Neuronal stem cell (in vitro differentiated cells): Measurements from ENCODE around the gene PSTPIP2.
"Not testable (repeated sequence)": the region's sequence is repeated elsewhere in the genome, so short reads cannot be mapped to it uniquely, and the experiment has no call there.

ENCODE experiments used
- DNase-seq: peaks from one replicate; pipeline ENCODE4 v3.0.0-alpha.2; 2013; ENCODE audit warnings: low spot score
- H2AFZ ChIP-seq: one replicate; pipeline ENCODE4 v1.6.1; 2013; ENCODE audit warnings: mild to moderate bottlenecking, low read length, inconsistent platforms
- H2AK5ac ChIP-seq: 2 replicates; pipeline ENCODE4 v1.6.1; 2013; ENCODE audit warnings: low read depth, mild to moderate bottlenecking, inconsistent platforms, low read length, moderate library complexity, mixed read lengths
- H2BK120ac ChIP-seq: 2 replicates; pipeline ENCODE4 v1.6.1; 2013; ENCODE audit warnings: low read depth, mild to moderate bottlenecking, inconsistent platforms, low read length, moderate library complexity, mixed read lengths
- H2BK12ac ChIP-seq: one replicate; pipeline ENCODE4 v1.6.1; 2013; ENCODE audit warnings: low read length, inconsistent platforms
- H2BK15ac ChIP-seq: 2 replicates; pipeline ENCODE4 v1.6.1; 2013; ENCODE audit warnings: mild to moderate bottlenecking, low read length, inconsistent platforms, mixed read lengths
- H2BK5ac ChIP-seq: one replicate; pipeline ENCODE4 v1.6.1; 2013; ENCODE audit warnings: inconsistent platforms, mild to moderate bottlenecking, low read length, moderate library complexity
- H3K14ac ChIP-seq: one replicate; pipeline ENCODE4 v1.6.1; 2013; ENCODE audit warnings: low read length, inconsistent platforms
- H3K18ac ChIP-seq: 2 replicates; pipeline ENCODE4 v1.6.1; 2013; ENCODE audit warnings: low read length, inconsistent platforms
- H3K23ac ChIP-seq: 2 replicates; pipeline ENCODE4 v1.6.1; 2013; ENCODE audit warnings: low read depth, mild to moderate bottlenecking, mixed read lengths, low read length, inconsistent platforms; ENCODE audit not compliant: poor library complexity
- H3K27ac ChIP-seq: replicated peaks from 3 replicates; pipeline ENCODE4 v1.5.1; 2013; ENCODE audit warnings: low read length, inconsistent platforms
- H3K27me3 ChIP-seq, 3 experiments: 2 replicates each; pipeline ENCODE4 v1.6.1; 2013; ENCODE audit warnings: low read length in 3 of 3, mild to moderate bottlenecking in 2 of 3, inconsistent platforms in 1 of 3, low read depth in 1 of 3, mixed read lengths in 1 of 3, moderate library complexity in 1 of 3; ENCODE audit not compliant: control insufficient read depth in 3 of 3, insufficient read depth in 3 of 3
- H3K36me3 ChIP-seq, 2 donors: replicated peaks in 1 of 2; 2 replicates each; pipeline ENCODE4 v1.6.1; 2013; ENCODE audit warnings: low read length in 2 of 2; ENCODE audit not compliant: control insufficient read depth in 2 of 2, insufficient read depth in 2 of 2
- H3K4ac ChIP-seq: 2 replicates; pipeline ENCODE4 v1.6.1; 2013; ENCODE audit warnings: inconsistent platforms, mild to moderate bottlenecking, low read length, moderate library complexity
- H3K4me1 ChIP-seq, 2 donors: 1 replicate in 1 of 2; 2 replicates in 1 of 2; pipeline ENCODE4 v1.6.1; 2013; ENCODE audit warnings: low read length in 2 of 2, low read depth in 1 of 2; ENCODE audit not compliant: control insufficient read depth in 2 of 2, insufficient read depth in 1 of 2
- H3K4me2 ChIP-seq: one replicate; pipeline ENCODE4 v1.6.1; 2013; ENCODE audit warnings: mild to moderate bottlenecking, low read length, inconsistent platforms; ENCODE audit not compliant: insufficient read depth, poor library complexity, severe bottlenecking
- H3K4me3 ChIP-seq, 2 donors: 2 replicates each; pipeline ENCODE4 v1.5.1; 2013; ENCODE audit warnings: low read length in 2 of 2, mild to moderate bottlenecking in 2 of 2, inconsistent platforms in 1 of 2, moderate library complexity in 1 of 2
- H3K79me1 ChIP-seq: one replicate; pipeline ENCODE4 v1.6.1; 2013; ENCODE audit warnings: low read depth, mild to moderate bottlenecking, inconsistent platforms, low read length, moderate library complexity
- H3K9ac ChIP-seq: one replicate; pipeline ENCODE4 v1.6.1; 2013; ENCODE audit warnings: mild to moderate bottlenecking, low read depth, low read length, inconsistent platforms; ENCODE audit not compliant: poor library complexity
- H3K9me3 ChIP-seq, 2 donors: replicated peaks in 1 of 2; 2 replicates each; pipeline versions ENCODE3 to v1.6.1; 2013; ENCODE audit warnings: low read length in 2 of 2, mild to moderate bottlenecking in 2 of 2, inconsistent platforms in 1 of 2, low read depth in 1 of 2, mixed read lengths in 1 of 2, moderate library complexity in 1 of 2; ENCODE audit not compliant: control insufficient read depth in 2 of 2, insufficient read depth in 1 of 2
- H4K8ac ChIP-seq: one replicate; pipeline ENCODE4 v1.6.1; 2013; ENCODE audit warnings: low read depth, mild to moderate bottlenecking, inconsistent platforms, low read length, moderate library complexity
- H4K91ac ChIP-seq: one replicate; pipeline ENCODE4 v1.6.1; 2013; ENCODE audit warnings: low read length, low read depth, mild to moderate bottlenecking, inconsistent platforms; ENCODE audit not compliant: poor library complexity
- WGBS, 2 donors: extraction: QIAGEN DNeasy Blood & Tissue Kit; methylation state at CpG; one replicate each; pipeline ENCODE4 v1.1.7; 2013; ENCODE audit warnings: missing lambda C conversion rate in 2 of 2, mixed read lengths in 1 of 2; ENCODE audit not compliant: insufficient read length in 2 of 2, insufficient replicate concordance in 1 of 2; ENCODE audit errors: extremely low coverage in 2 of 2; 5-methylcytosine and 5-hydroxymethylcytosine counted together

Gene PSTPIP2

DNA sequence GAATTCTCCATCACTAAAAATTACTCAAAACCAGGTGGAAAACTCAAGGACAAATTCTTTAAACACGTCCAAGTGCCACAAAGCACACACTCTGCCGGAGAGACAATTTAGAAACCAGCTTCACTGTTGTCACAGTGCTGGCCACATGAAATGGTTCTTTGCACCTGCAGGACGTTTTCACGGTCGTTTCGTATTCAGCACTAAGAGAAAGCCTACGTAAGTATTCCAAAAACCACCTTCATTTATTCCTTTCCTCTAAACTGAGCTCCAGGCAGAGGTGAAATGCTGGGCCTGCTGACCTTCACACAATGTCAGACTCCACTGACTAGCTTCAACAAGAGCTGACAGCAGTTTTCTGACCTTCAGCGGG is 25.4 kb upstream of the PSTPIP2 start:
- WGBS, 2 donors = no CpG with 5 or more reads among the region's 8 CpGs

DNA sequence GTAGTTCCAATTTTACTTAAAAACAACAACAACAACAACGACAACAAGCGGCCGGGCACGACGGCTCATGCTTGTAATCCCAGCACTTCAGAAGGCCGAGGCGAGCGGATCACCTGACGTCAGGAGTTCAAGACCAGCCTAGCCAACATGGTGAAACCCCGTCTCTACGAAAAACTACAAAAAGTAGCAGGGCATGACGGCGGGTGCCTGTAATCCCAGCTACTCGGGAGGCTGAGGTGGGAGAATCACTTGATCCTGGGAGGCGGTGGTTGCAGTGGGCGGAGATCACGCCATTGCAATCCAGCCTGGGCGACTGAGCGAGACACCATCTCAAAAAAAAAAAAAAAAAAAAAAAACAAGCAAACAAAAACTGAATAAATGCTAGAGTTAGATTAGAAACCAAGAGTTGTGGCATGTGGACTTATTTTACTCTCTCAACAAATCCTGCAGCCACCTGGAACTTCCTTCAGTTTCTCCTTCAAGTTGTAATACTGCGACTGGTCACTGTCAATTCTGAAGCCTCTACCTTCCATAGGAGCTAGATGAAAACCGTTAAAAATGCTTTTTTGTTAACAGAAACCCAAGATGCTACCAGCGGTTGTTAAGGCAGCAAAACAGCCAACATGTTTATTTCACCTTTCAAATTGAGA is 24.7 kb upstream of the PSTPIP2 start:
- Histone ChIP-seq H2BK120ac (no peak overlapping the region), H2BK5ac (no peak overlapping the region), H3K9me3 (no peaks in the 10 kb centered on the region), H4K8ac (no peak overlapping the region), H3K4me3 (peak overlapping the region; percentile 61 to 75), H2AK5ac (no peak overlapping the region), H3K36me3 (peaks cover 7 to 42% of the 10 kb centered on the region in 2 donors), H4K91ac (no peak overlapping the region), H3K18ac (no peak overlapping the region), H2AFZ (no peak overlapping the region), H3K4me1 (peaks cover 3 to 6% of the 10 kb centered on the region in 2 donors), H3K4me2 (peak overlapping the region; percentile 61), H3K27ac (no peak overlapping the region), H2BK12ac (no peak overlapping the region), H3K14ac (no peak overlapping the region), H2BK15ac (no peak overlapping the region), H3K23ac (no peak overlapping the region), H3K9ac (no peak overlapping the region), H3K27me3 (no peaks in the 10 kb centered on the region), H3K4ac (no peak overlapping the region), H3K79me1 (peaks cover 2% of the 10 kb centered on the region)
- no CpG with 5 or more reads among the region's 22 CpGs for WGBS, 2 donors
- DNase-seq = no peak

More for the DNA sequence above, 25.4 kb upstream of the PSTPIP2 start:
- Histone ChIP-seq H2AFZ (peak overlapping the region; percentile 95), H2BK12ac (no peak overlapping the region), H2BK120ac (no peak overlapping the region), H4K91ac (no peak overlapping the region), H3K36me3 (peaks cover 5 to 36% of the 10 kb centered on the region in 2 donors), H2AK5ac (no peak overlapping the region), H3K4me2 (peak overlapping the region; percentile 61), H3K79me1 (peaks cover 2% of the 10 kb centered on the region), H2BK5ac (no peak overlapping the region), H3K9ac (peak overlapping the region; percentile 98), H3K18ac (no peak overlapping the region), H3K4ac (no peak overlapping the region), H3K14ac (no peak overlapping the region), H3K9me3 (no peaks in the 10 kb centered on the region), H3K23ac (no peak overlapping the region), H3K27ac (no peak overlapping the region), H3K27me3 (no peaks in the 10 kb centered on the region), H2BK15ac (no peak overlapping the region), H3K4me1 (peaks cover 3 to 6% of the 10 kb centered on the region in 2 donors), H4K8ac (no peak overlapping the region), H3K4me3 (peak overlapping the region; percentile 75 to 85)
- no peak for DNase-seq

- Histone ChIP-seq H3K4ac (no peak overlapping the region), H3K36me3 (peaks cover 14 to 54% of the 10 kb centered on the region in 2 donors), H3K9me3 (peaks cover 0 to 11% of the 10 kb centered on the region in 2 donors), H3K9ac (no peak overlapping the region), H3K27me3 (no peaks in the 10 kb centered on the region), H2BK5ac (no peak overlapping the region), H2AK5ac (no peak overlapping the region), H3K23ac (no peak overlapping the region), H4K8ac (no peak overlapping the region), H3K4me2 (no peak overlapping the region), H3K79me1 (peaks cover 2% of the 10 kb centered on the region), H2BK120ac (no peak overlapping the region), H3K18ac (no peak overlapping the region), H3K27ac (no peak overlapping the region), H2BK15ac (no peak overlapping the region), H3K14ac (no peak overlapping the region), H2AFZ (no peak overlapping the region), H3K4me3 (no peak overlapping the region), H3K4me1 (peaks cover 3 to 6% of the 10 kb centered on the region in 2 donors), H2BK12ac (no peak overlapping the region), H4K91ac (no peak overlapping the region)
- no peak for DNase-seq
- WGBS, 2 donors = no CpG with 5 or more reads among the region's 10 CpGs
These were observed 23.5 kb upstream of the PSTPIP2 start for GRCh38 chr18:46095532-46095931.

GRCh38 chr18:46088501-46088900 is 16.4 kb upstream of the PSTPIP2 start:
- not testable (repeated sequence) for H4K91ac ChIP-seq

More at GRCh38 chr18:46088501-46088900, 16.4 kb upstream of the PSTPIP2 start:
- H3K4me1 ChIP-seq, H3K23ac ChIP-seq, H2AK5ac ChIP-seq, H3K9ac ChIP-seq, H3K27ac ChIP-seq, H2BK15ac ChIP-seq, H2BK12ac ChIP-seq, H3K4me3 ChIP-seq, H3K18ac ChIP-seq, H2AFZ ChIP-seq, H3K4ac ChIP-seq, H2BK120ac ChIP-seq, H4K8ac ChIP-seq, H3K27me3 ChIP-seq, H3K79me1 ChIP-seq, H3K4me2 ChIP-seq, H3K14ac ChIP-seq, H2BK5ac ChIP-seq, DNase-seq: not testable (repeated sequence)
- no CpG with 5 or more reads among the region's 8 CpGs for WGBS, 2 donors
- H3K36me3 ChIP-seq = peaks cover 50 to 100% of the 10 kb centered on the region in 2 donors
- H3K9me3 ChIP-seq = peaks cover 5 to 25% of the 10 kb centered on the region in 2 donors
